GM13976 (cell line): ENCODE results near the gene KIAA1755.
"Not testable (repeated sequence)": the region's sequence is repeated elsewhere in the genome, so short reads cannot be mapped to it uniquely, and the experiment has no call there.

ENCODE experiments used
- DNase-seq: peaks from one replicate; pipeline ENCODE4 v3.0.0; 2012; ENCODE audit warnings: low spot score
- CTCF ChIP-seq: IDR thresholded peaks from 2 replicates; pipeline ENCODE4 v1.5.1; 2012; ENCODE audit warnings: borderline replicate concordance, mild to moderate bottlenecking; ENCODE audit not compliant: insufficient read depth; ENCODE audit errors: extremely low read depth, missing control alignments, control extremely low read depth
- in situ Hi-C: fragments of 300-500 bp; cut with MboI; formaldehyde crosslinking; loops from one replicate; pipeline ENCODE4 v1.12.0; 2022; ENCODE audit warnings: low sequenced_read_pairs, mixed read lengths, inconsistent platforms; ENCODE audit not compliant: unreplicated experiment

The KIAA1755 gene

GRCh38 chr20:38249536-38250310, 10.8 kb downstream of the KIAA1755 start:
- in situ Hi-C loops, result no loop called here
- no peak for DNase-seq
- no peak for TF ChIP-seq CTCF

DNA sequence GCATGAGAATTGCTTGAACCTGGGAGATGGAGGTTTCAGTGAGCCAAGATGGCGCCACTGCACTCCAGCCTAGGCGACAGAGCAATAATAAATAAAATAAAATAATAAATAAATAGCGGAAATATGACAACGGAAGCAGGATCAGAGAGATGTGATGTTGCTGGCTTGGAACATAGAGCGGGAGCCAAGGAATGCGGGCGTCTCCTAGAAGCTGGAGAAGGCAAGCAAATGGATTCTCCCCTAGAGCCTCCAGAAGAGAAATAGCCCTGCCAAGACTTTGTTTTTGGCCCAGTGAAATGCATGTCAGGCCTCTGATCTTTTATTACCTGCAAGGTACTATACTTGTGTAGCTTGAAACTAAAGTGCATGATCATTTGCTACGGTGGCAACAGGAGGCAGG, 12.4 kb downstream of the KIAA1755 start:
- in situ Hi-C loops, result no loop called here
- TF ChIP-seq CTCF, result no peak
- no peak for DNase-seq

DNA sequence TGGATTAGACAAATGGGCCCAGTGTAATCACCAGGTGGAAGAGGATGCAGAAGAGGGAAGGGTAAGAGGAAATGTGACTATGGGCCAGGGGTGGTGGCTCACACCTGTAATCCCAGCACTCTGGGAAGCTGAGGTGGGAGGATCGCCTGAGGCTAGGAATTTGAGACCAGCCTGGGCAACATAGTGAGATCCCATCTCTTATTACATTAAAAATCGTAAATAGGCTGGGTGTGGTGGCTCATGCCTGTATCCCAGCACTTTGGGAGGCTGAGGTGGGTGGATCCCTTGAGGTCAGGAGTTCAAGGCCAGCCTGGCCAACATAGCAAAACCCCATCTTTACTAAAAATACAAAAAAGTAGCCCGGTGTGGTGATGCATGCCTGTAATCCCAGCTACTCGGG, 12.8 kb downstream of the KIAA1755 start:
- in situ Hi-C loops, DNase-seq: not testable (repeated sequence)

DNA sequence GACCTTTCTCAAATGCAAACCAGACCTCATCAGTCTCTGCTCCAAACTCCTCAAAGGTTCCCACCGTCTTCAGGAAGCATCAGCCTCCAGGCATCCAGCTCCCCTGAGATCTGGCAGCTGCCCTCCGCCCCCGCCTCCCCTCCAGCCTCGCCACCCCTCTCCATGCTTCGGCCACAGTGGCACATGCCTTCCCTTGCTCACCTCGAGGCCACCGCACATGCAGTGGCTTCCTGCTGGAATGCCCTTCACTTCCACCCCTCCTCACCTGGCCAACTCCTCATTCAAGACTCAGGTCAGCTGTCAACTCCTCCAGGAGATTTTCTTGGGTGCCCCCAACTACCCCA, 13.4 kb downstream of the KIAA1755 start:
- DNase-seq, result no peak
- no peak for TF ChIP-seq CTCF
- in situ Hi-C loops, result no loop called here

- in situ Hi-C loops, result no loop called here
- no peak for TF ChIP-seq CTCF
These were observed 14.0 kb downstream of the KIAA1755 start for GRCh38 chr20:38246357-38247165.

DNA sequence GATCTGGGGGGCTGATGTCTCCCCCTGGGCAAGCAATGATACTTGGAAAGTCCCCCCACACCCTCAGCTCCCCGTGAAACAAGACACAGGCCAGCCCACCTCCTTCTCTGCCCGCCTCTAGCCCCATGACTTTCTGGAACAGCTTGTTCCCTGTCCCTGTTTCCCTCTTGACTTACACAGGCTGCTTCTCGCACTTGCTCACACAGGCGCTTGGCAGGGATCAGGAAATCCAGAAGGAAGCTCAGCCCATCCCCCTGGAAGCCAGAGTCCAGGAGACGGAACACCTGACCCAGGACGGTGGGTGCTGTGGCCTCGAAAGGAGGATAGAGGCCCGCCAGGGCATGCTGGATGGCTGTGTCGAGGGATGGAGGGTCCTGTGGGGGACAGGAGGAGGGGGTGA, 14.8 kb downstream of the KIAA1755 start:
- no peak for DNase-seq
- TF ChIP-seq CTCF, result no peak
- in situ Hi-C loops, result no loop called here

More at GRCh38 chr20:38246357-38247165, 14.0 kb downstream of the KIAA1755 start:
- DNase-seq, result no peak

DNA sequence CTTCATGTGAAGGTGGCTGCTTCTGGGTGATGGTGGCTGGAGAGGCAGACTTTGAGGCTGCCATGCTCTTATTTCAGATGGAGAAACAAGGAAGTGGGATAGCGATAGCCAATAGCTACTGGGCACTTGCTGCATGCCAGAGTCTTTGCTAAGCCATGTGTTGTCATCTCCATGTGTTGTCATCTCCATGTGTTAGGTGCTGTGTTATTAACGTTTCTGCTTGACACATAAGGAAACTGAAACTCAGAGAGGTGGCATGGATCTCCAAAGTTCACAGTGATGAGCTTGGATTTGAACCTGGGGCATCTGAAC, 16.9 kb downstream of the KIAA1755 start:
- no peak for TF ChIP-seq CTCF
- DNase-seq, result no peak
- in situ Hi-C loops, result no loop called here
